ENCODE data around the gene DCLRE1A.

The DCLRE1A gene

DNA sequence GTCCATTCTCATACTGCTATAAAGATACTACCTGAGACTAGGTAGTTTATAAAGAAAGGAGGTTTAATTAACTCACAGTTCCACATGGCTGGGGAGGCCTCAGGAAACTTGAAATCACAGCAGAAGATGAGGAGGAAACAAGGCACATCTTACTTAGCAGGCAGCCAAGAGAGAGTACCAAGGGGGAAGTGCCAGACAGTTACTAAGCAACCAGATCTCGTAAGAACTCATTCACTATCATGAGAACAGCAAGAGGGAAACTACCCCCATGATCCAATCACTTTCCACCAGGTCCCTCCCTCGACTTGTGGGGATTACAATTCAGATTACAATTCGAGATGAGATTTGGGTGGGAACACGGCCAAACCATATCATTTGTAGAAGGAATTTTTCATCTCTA lies 36.9 kb upstream of the DCLRE1A start:
- ATAC-seq (ENCODE audit: insufficient read depth, low read depth): no peak
- DNase-seq: no peak
- no peaks in the 10 kb centered on the region for H3K4me1 ChIP-seq (ENCODE audit: insufficient read depth, low read length)
- no peaks in the 10 kb centered on the region for H3K27me3 ChIP-seq (ENCODE audit: insufficient read depth, low read length, poor library complexity)
- TF ChIP-seq, protein P1, sequence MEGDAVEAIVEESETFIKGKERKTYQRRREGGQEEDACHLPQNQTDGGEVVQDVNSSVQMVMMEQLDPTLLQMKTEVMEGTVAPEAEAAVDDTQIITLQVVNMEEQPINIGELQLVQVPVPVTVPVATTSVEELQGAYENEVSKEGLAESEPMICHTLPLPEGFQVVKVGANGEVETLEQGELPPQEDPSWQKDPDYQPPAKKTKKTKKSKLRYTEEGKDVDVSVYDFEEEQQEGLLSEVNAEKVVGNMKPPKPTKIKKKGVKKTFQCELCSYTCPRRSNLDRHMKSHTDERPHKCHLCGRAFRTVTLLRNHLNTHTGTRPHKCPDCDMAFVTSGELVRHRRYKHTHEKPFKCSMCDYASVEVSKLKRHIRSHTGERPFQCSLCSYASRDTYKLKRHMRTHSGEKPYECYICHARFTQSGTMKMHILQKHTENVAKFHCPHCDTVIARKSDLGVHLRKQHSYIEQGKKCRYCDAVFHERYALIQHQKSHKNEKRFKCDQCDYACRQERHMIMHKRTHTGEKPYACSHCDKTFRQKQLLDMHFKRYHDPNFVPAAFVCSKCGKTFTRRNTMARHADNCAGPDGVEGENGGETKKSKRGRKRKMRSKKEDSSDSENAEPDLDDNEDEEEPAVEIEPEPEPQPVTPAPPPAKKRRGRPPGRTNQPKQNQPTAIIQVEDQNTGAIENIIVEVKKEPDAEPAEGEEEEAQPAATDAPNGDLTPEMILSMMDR (IDR thresholded peaks at IDR 0.05; ENCODE audit: borderline replicate concordance, extremely low read depth, low read length, poor library complexity, severe bottlenecking): no peak
- no peak for TF ChIP-seq EZH2 (IDR thresholded peaks at IDR 0.05; ENCODE audit: borderline replicate concordance, low read depth, low read length, severe bottlenecking)
- no peaks in the 10 kb centered on the region; the same call in 1 of the 2 replicates for H4K20me1 ChIP-seq (ENCODE audit: insufficient read depth, low read length)
- H2AFZ ChIP-seq (ENCODE audit: low read depth, low read length): no peak overlapping the region
- H3K4me3 ChIP-seq (ENCODE audit: low read depth in 1 of 2, low read length in 2 of 2): no peak overlapping the region
- no peak overlapping the region for H3K27ac ChIP-seq (ENCODE audit: low read length)
- no peaks in the 10 kb centered on the region for H3K79me2 ChIP-seq (ENCODE audit: insufficient read depth, low read length)
- H3K36me3 ChIP-seq (ENCODE audit: insufficient read depth, low read length): peaks cover 32% of the 10 kb centered on the region
- H3K9me3 ChIP-seq (ENCODE audit: insufficient read depth, low read length, severe bottlenecking): no peaks in the 10 kb centered on the region
- H3K9ac ChIP-seq (ENCODE audit: low read depth, low read length): no peak overlapping the region
- no peak overlapping the region for H3K4me2 ChIP-seq (ENCODE audit: insufficient read depth, low read length)

DNA sequence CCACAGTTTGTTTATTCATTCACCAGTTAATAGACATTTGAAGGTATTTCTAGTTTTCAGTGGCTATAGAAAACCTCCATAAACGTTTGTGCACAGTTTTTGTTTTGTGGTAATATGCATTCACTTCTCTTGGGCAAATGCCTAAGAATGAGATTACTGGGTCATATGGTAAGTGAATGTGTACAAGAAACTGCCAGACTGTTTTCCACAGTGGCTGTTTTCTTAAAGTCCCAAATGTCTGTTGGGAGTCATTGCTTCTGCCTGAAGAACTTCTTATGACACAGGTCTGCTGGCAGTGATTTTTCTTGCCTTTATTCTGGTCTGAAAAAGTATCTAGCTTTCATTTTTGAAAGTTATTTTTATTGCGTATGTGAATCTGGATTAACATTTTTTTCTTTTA lies 36.0 kb upstream of the DCLRE1A start:
- H3K4me1 ChIP-seq (ENCODE audit: insufficient read depth, low read length): no peaks in the 10 kb centered on the region
- no peak overlapping the region for H3K4me3 ChIP-seq (ENCODE audit: low read depth in 1 of 2, low read length in 2 of 2)
- no peak for DNase-seq
- peaks cover 41% of the 10 kb centered on the region for H3K36me3 ChIP-seq (ENCODE audit: insufficient read depth, low read length)
- H3K4me2 ChIP-seq (ENCODE audit: insufficient read depth, low read length): no peak overlapping the region
- no peaks in the 10 kb centered on the region for H3K79me2 ChIP-seq (ENCODE audit: insufficient read depth, low read length)
- no peak overlapping the region for H3K9ac ChIP-seq (ENCODE audit: low read depth, low read length)
- ATAC-seq (ENCODE audit: insufficient read depth, low read depth): no peak
- H3K27ac ChIP-seq (ENCODE audit: low read length): no peak overlapping the region
- H4K20me1 ChIP-seq (ENCODE audit: insufficient read depth, low read length): no peaks in the 10 kb centered on the region; the same call in 1 of the 2 replicates
- TF ChIP-seq EZH2 (IDR thresholded peaks at IDR 0.05; ENCODE audit: borderline replicate concordance, low read depth, low read length, severe bottlenecking): no peak
- TF ChIP-seq, protein P1 (IDR thresholded peaks at IDR 0.05; ENCODE audit: borderline replicate concordance, extremely low read depth, low read length, poor library complexity, severe bottlenecking): no peak
- H2AFZ ChIP-seq (ENCODE audit: low read depth, low read length): no peak overlapping the region
- no peaks in the 10 kb centered on the region for H3K27me3 ChIP-seq (ENCODE audit: insufficient read depth, low read length, poor library complexity)
- no peaks in the 10 kb centered on the region for H3K9me3 ChIP-seq (ENCODE audit: insufficient read depth, low read length, severe bottlenecking)

DNA sequence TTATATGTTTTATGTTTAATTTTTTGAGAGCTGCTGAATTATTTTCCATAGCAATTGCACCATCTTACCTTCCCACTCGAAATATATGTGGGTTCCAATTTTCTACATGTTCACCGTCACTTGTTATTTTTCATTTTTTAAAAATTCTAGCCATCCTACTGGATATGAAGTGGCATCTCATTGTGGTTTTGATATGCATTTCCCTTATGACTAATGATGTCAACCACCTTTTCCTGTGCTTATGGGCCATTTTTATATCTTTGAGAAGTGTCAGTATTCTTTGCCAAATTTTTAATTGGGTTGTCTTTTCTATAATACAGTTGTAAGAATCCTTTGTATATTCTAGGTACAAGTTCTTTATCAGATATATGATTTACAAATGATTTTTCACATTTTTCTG lies 28.4 kb upstream of the DCLRE1A start:
- Histone ChIP-seq H3K4me3 (ENCODE audit: low read depth in 1 of 2, low read length in 2 of 2) (no peak overlapping the region), H3K9ac (ENCODE audit: low read depth, low read length) (no peak overlapping the region), H3K27me3 (ENCODE audit: insufficient read depth, low read length, poor library complexity) (no peaks in the 10 kb centered on the region), H3K27ac (ENCODE audit: low read length) (no peak overlapping the region), H3K4me1 (ENCODE audit: insufficient read depth, low read length) (no peaks in the 10 kb centered on the region), H3K4me2 (ENCODE audit: insufficient read depth, low read length) (no peak overlapping the region), H4K20me1 (ENCODE audit: insufficient read depth, low read length) (no peaks in the 10 kb centered on the region), H2AFZ (ENCODE audit: low read depth, low read length) (no peak overlapping the region), H3K9me3 (ENCODE audit: insufficient read depth, low read length, severe bottlenecking) (no peaks in the 10 kb centered on the region), H3K79me2 (ENCODE audit: insufficient read depth, low read length) (no peaks in the 10 kb centered on the region), H3K36me3 (ENCODE audit: insufficient read depth, low read length) (peaks cover 45% of the 10 kb centered on the region; the same call in 1 of the 2 replicates)
- ATAC-seq (ENCODE audit: insufficient read depth, low read depth) (no peak), DNase-seq (no peak)
- TF ChIP-seq, protein P1 (IDR thresholded peaks at IDR 0.05; ENCODE audit: borderline replicate concordance, extremely low read depth, low read length, poor library complexity, severe bottlenecking): no peak
- no peak for TF ChIP-seq EZH2 (IDR thresholded peaks at IDR 0.05; ENCODE audit: borderline replicate concordance, low read depth, low read length, severe bottlenecking)

DNA sequence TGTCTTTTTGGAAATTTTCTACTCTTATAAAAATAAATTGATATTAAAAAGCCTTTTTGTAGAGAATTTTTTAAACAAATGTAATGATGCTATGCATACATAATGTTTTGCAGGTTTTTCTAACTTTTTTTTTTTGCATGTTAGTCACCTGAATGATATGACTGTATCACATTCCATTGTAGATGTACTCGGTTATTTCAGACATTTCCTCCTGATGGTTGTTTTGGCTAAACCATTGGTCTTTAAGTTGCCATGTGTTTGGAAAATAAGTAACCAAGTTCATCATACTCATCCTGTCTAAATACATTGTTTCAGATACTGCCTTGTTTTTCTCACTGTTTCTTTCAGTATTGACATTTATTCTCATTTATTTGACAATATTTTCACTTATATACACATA lies 26.4 kb upstream of the DCLRE1A start:
- ATAC-seq (ENCODE audit: insufficient read depth, low read depth) (no peak), DNase-seq (no peak)
- Histone ChIP-seq H3K4me3 (ENCODE audit: low read depth in 1 of 2, low read length in 2 of 2) (no peak overlapping the region), H4K20me1 (ENCODE audit: insufficient read depth, low read length) (no peaks in the 10 kb centered on the region), H3K36me3 (ENCODE audit: insufficient read depth, low read length) (peaks cover 34% of the 10 kb centered on the region; the same call in 1 of the 2 replicates), H3K79me2 (ENCODE audit: insufficient read depth, low read length) (peaks cover 4% of the 10 kb centered on the region; the same call in 1 of the 2 replicates), H3K4me1 (ENCODE audit: insufficient read depth, low read length) (no peaks in the 10 kb centered on the region), H3K27ac (ENCODE audit: low read length) (no peak overlapping the region), H3K9ac (ENCODE audit: low read depth, low read length) (no peak overlapping the region), H3K27me3 (ENCODE audit: insufficient read depth, low read length, poor library complexity) (no peaks in the 10 kb centered on the region), H2AFZ (ENCODE audit: low read depth, low read length) (no peak overlapping the region), H3K4me2 (ENCODE audit: insufficient read depth, low read length) (no peak overlapping the region), H3K9me3 (ENCODE audit: insufficient read depth, low read length, severe bottlenecking) (no peaks in the 10 kb centered on the region)
- TF ChIP-seq EZH2 (IDR thresholded peaks at IDR 0.05; ENCODE audit: borderline replicate concordance, low read depth, low read length, severe bottlenecking): no peak
- TF ChIP-seq, protein P1 (IDR thresholded peaks at IDR 0.05; ENCODE audit: borderline replicate concordance, extremely low read depth, low read length, poor library complexity, severe bottlenecking): no peak

Data from DND-41 (cell line).